H1 (cell line): ENCODE results near the gene LYPD6B. TPM values are rescaled to one million over a fixed set of nuclear protein-coding genes. Genes with fewer than 3 reads are reported as not detected.

Experiments
- E2F6 ChIP-seq: IDR thresholded peaks from 2 replicates; pipeline ENCODE4 v1.6.1; 2012; ENCODE audit warnings: inconsistent platforms
- FOSL1 ChIP-seq: IDR thresholded peaks from 2 replicates; pipeline ENCODE4 v1.6.1; 2011; ENCODE audit warnings: mild to moderate bottlenecking, low read depth, low read length, moderate library complexity; ENCODE audit not compliant: insufficient read depth
- HDAC6 ChIP-seq: IDR thresholded peaks from one replicate; pipeline ENCODE4 v1.7.1; 2012; ENCODE audit warnings: low read depth, mild to moderate bottlenecking, inconsistent platforms, low read length, moderate library complexity
- RBBP5 ChIP-seq: IDR thresholded peaks from 2 replicates; pipeline ENCODE4 v1.7.1; 2012; ENCODE audit warnings: low read depth, mild to moderate bottlenecking, inconsistent platforms, low read length, moderate library complexity, borderline replicate concordance
- RNF2 ChIP-seq: fragments of 200-900, 300-1000 bp; sonication (generic); IDR thresholded peaks from 2 replicates; pipeline ENCODE4 v1.7.1; 2016; ENCODE audit warnings: borderline replicate concordance, low read depth, mild to moderate bottlenecking, antibody characterized with exemption, low read length; ENCODE audit not compliant: poor library complexity, severe bottlenecking; ENCODE audit errors: missing control alignments
- RXRA ChIP-seq: IDR thresholded peaks from 2 replicates; pipeline ENCODE4 v1.6.1; 2011; ENCODE audit warnings: low read depth, mild to moderate bottlenecking, low read length, moderate library complexity; ENCODE audit not compliant: insufficient read depth
- SAP30 ChIP-seq: fragments of 300-600 bp; sonication (generic); IDR thresholded peaks from 2 replicates; pipeline ENCODE4 v1.7.1; 2012; ENCODE audit warnings: low read length, moderate library complexity, mild to moderate bottlenecking, inconsistent platforms; ENCODE audit not compliant: insufficient read depth, insufficient replicate concordance
- SIN3A ChIP-seq, 2 experiments: IDR thresholded peaks in 1 of 2; conservative IDR thresholded peaks in 1 of 2; 2 replicates each; pipeline ENCODE4 v1.6.1; 2011 to 2012; ENCODE audit warnings: low read length in 2 of 2, improper control_type of control experiment in 1 of 2, low read depth in 1 of 2, mild to moderate bottlenecking in 1 of 2
- SP1 ChIP-seq: IDR thresholded peaks from 2 replicates; pipeline ENCODE4 v1.6.1; 2011; ENCODE audit warnings: low read depth, low read length
- polyA plus RNA-seq, 7 experiments: library from polyadenylated mRNA; depleted of rRNA in 3 of 7; stranded (reverse) in 5 of 7; unstranded in 2 of 7; fragments of >200 nt in 5 of 7; fragments of 200-250 nt in 2 of 7; gene quantifications; 1 replicate in 5 of 7; 2 replicates in 1 of 7; 4 replicates in 1 of 7; pipeline versions ENCODE4 v1.2.1 to v1.2.3, GENCODE V29; 2011 to 2013; ENCODE audit warnings: missing spikeins in 2 of 7, mixed read lengths in 2 of 7
- total RNA-seq: library from RNA; stranded (reverse); fragmentation: NEBNext Ultra II Directional; extraction: Animal tissue kit (Norgen Biotek cat#: 25700); gene quantifications from 2 replicates; pipeline ENCODE4 v1.2.1, GENCODE V29; 2021

LYPD6B gene
- total and polyA plus RNA-seq, 2 of the 8 experiments (the other 6 are each of a cell fraction or from before 2014, with no cell fraction given), result 2.2 to 3.5 TPM

GRCh38 chr2:149094217-149095015 is 55.9 kb downstream of the LYPD6B start (continued):
- TF ChIP-seq RBBP5 (no peak), E2F6 (no peak), RNF2 (no peak), SAP30 (no peak), HDAC6 (no peak), RXRA (no peak), SIN3A (conservative IDR thresholded peaks at IDR 0.05 in 1 of 2, IDR thresholded peaks at IDR 0.05 in 1 of 2; ENCODE audit: low read depth in 1 of 2, low read length in 2 of 2) (no peak), FOSL1 (no peak), SP1 (no peak)
